B cell (primary cell): ENCODE results near the gene AMBN. TPM values are rescaled to one million over a fixed set of nuclear protein-coding genes. Genes with fewer than 3 reads are reported as not detected.

Source experiments
- ATAC-seq: fragments of 200-7000 bp; cut with Tn5 transposase; one replicate; pipeline ENCODE4 v1.10.0; 2021; ENCODE audit warnings: low read depth, mild to moderate bottlenecking, moderate number of reproducible peaks, moderate library complexity
- CTCF ChIA-PET: fragments of 350-600 bp; sonication (Branson Sonifier 250); formaldehyde crosslinking; loops from one replicate; lab custom pipeline; 2021; ENCODE audit warnings: antibody characterized with exemption, inconsistent platforms; lab: Charles Lee
- POLR2A ChIA-PET: fragments of 350-600 bp; sonication (Branson Sonifier 250); formaldehyde crosslinking; loops from one replicate; lab custom pipeline; 2021; ENCODE audit warnings: antibody characterized with exemption; lab: Charles Lee
- DNase-seq: peaks from one replicate; pipeline ENCODE4 v3.0.0; 2013
- H2AFZ ChIP-seq: 2 replicates; pipeline ENCODE4 v1.6.1; 2012; ENCODE audit warnings: mild to moderate bottlenecking, low read depth, low read length; ENCODE audit not compliant: insufficient read depth, poor library complexity, severe bottlenecking
- H3K27ac ChIP-seq, 2 donors: 1 replicate in 1 of 2; 2 replicates in 1 of 2; pipeline ENCODE4 v1.5.1; 2012 to 2013; ENCODE audit warnings: low read length in 2 of 2, mild to moderate bottlenecking in 2 of 2, moderate library complexity in 1 of 2
- H3K27me3 ChIP-seq, 4 experiments: fragments of 200-600 bp in 1 of 4; sonication (generic) in 1 of 4; replicated peaks in 1 of 4; 1 replicate in 2 of 4; 2 replicates in 2 of 4; pipeline versions ENCODE4 v1.6.1 to v1.7.0; 2013 to 2016; ENCODE audit warnings: low read length in 3 of 4, mild to moderate bottlenecking in 2 of 4, mixed read lengths in 1 of 4, moderate library complexity in 1 of 4; ENCODE audit not compliant: insufficient read depth in 4 of 4, control insufficient read depth in 3 of 4; ENCODE audit errors: control extremely low read depth in 1 of 4
- H3K36me3 ChIP-seq, 2 experiments: replicated peaks in 1 of 2; 1 replicate in 1 of 2; 2 replicates in 1 of 2; pipeline versions ENCODE4 v1.6.1 to v1.7.1; 2013; ENCODE audit warnings: low read length in 1 of 2; ENCODE audit not compliant: insufficient read depth in 2 of 2, control insufficient read depth in 1 of 2; ENCODE audit errors: control extremely low read depth in 1 of 2, extremely low read depth in 1 of 2
- H3K4me1 ChIP-seq, 2 donors: fragments of 200-600 bp in 1 of 2; sonication (generic) in 1 of 2; 1 replicate in 1 of 2; 2 replicates in 1 of 2; pipeline versions ENCODE4 v1.5.1 to v1.6.1; 2013 to 2017; ENCODE audit warnings: low read length in 2 of 2; ENCODE audit not compliant: control insufficient read depth in 2 of 2, insufficient read depth in 2 of 2
- H3K4me2 ChIP-seq: replicated peaks from 2 replicates; pipeline ENCODE3; 2012; ENCODE audit warnings: mild to moderate bottlenecking, low read depth, low read length; ENCODE audit not compliant: poor library complexity, severe bottlenecking
- H3K4me3 ChIP-seq, 5 experiments: fragments of 200-600 bp in 1 of 5; sonication (generic) in 1 of 5; 1 replicate in 3 of 5; 2 replicates in 2 of 5; pipeline versions ENCODE4 v1.5.1 to v1.7.0; 2011 to 2016; ENCODE audit warnings: low read length in 4 of 5, mild to moderate bottlenecking in 4 of 5, low read depth in 2 of 5, control low read depth in 1 of 5, moderate library complexity in 1 of 5; ENCODE audit not compliant: insufficient read depth in 1 of 5; ENCODE audit errors: control extremely low read depth in 1 of 5, extremely low read depth in 1 of 5
- H3K79me2 ChIP-seq: fragments of 200-600 bp; sonication (generic); one replicate; pipeline ENCODE4 v1.6.0; 2016; ENCODE audit warnings: low read length; ENCODE audit not compliant: control insufficient read depth, insufficient read depth
- H3K9ac ChIP-seq: fragments of 200-600 bp; sonication (generic); 2 replicates; pipeline ENCODE4 v1.6.1; 2017; ENCODE audit warnings: mild to moderate bottlenecking, low read length, moderate library complexity
- H3K9me3 ChIP-seq, 3 donors: one replicate each; pipeline versions ENCODE4 v1.6.1 to v1.7.1; 2013; ENCODE audit warnings: low read length in 2 of 3; ENCODE audit not compliant: control insufficient read depth in 2 of 3, insufficient read depth in 1 of 3; ENCODE audit errors: control extremely low read depth in 1 of 3
- H4K20me1 ChIP-seq: 2 replicates; pipeline ENCODE4 v1.6.0; 2012; ENCODE audit warnings: mild to moderate bottlenecking, low read length; ENCODE audit not compliant: insufficient read depth, control insufficient read depth, poor library complexity, severe bottlenecking
- H3K27ac Mint-ChIP-seq: one replicate; pipeline ENCODE4 v1.8.0; 2021; ENCODE audit warnings: mixed read lengths
- H3K27me3 Mint-ChIP-seq: one replicate; pipeline ENCODE4 v1.8.0; 2021; ENCODE audit warnings: mixed read lengths
- H3K4me1 Mint-ChIP-seq: one replicate; pipeline ENCODE4 v1.8.0; 2021; ENCODE audit warnings: mixed read lengths
- H3K4me3 Mint-ChIP-seq: one replicate; pipeline ENCODE4 v1.8.0; 2021; ENCODE audit warnings: mixed read lengths
- H3K9me3 Mint-ChIP-seq: one replicate; pipeline ENCODE4 v1.8.0; 2022; ENCODE audit warnings: mixed read lengths; ENCODE audit not compliant: insufficient read depth
- CTCF ChIP-seq: fragments of 200-600 bp; IDR thresholded peaks from one replicate; pipeline ENCODE4 v1.8.0; 2022; ENCODE audit warnings: antibody characterized with exemption, mild to moderate bottlenecking
- EZH2 ChIP-seq: IDR thresholded peaks from 2 replicates; pipeline ENCODE4 v1.6.1; 2012; ENCODE audit warnings: borderline replicate concordance, low read depth, mild to moderate bottlenecking, moderate library complexity, low read length; ENCODE audit not compliant: insufficient read depth, poor library complexity, severe bottlenecking
- WGBS: methylation state at CpG from one replicate; pipeline ENCODE4 v1.1.5; 2013; ENCODE audit warnings: missing lambda C conversion rate; ENCODE audit not compliant: insufficient coverage; 5-methylcytosine and 5-hydroxymethylcytosine counted together
- intact Hi-C: fragments of 100-400 bp; cut with micrococcal nuclease; formaldehyde crosslinking; loops from one replicate; pipeline ENCODE4 v1.10.0; 2022
- polyA plus RNA-seq: library from polyadenylated mRNA; depleted of rRNA; stranded (reverse); fragments of >200 nt; gene quantifications from 2 replicates; pipeline ENCODE4 v1.2.3, GENCODE V29; 2012
- total RNA-seq, 2 donors: library from RNA; stranded (reverse); fragments of 120-200 nt in 1 of 2; gene quantifications; 1 replicate in 1 of 2; 2 replicates in 1 of 2; pipeline versions ENCODE4 v1.2.3 to v1.2.4, GENCODE V29; 2013 to 2022

The AMBN gene
- total and polyA plus RNA-seq, 2 donors (not counting 1 experiment from before 2014, with no cell fraction given) = not detected

GRCh38 chr4:70600977-70601376 lies 8.9 kb downstream of the AMBN start:
- no peak for TF ChIP-seq EZH2
- TF ChIP-seq CTCF = no peak
- no peaks in the 10 kb centered on the region for H4K20me1 ChIP-seq
- peaks cover 0 to 3% of the 10 kb centered on the region in 2 donors for H3K4me1 ChIP-seq
- no peak overlapping the region for H3K27ac ChIP-seq
- Mint-ChIP-seq H3K27ac (no peak overlapping the region), H3K4me3 (no peak overlapping the region), H3K9me3 (no peaks in the 10 kb centered on the region), H3K27me3 (no peaks in the 10 kb centered on the region), H3K4me1 (no peaks in the 10 kb centered on the region)
- no peaks in the 10 kb centered on the region for H3K9me3 ChIP-seq
- no peaks in the 10 kb centered on the region for H3K36me3 ChIP-seq
- no peak overlapping the region for H2AFZ ChIP-seq
- H3K27me3 ChIP-seq = no peaks in the 10 kb centered on the region
- intact Hi-C loops = loop anchor here (5.0 kb wide), 2 partner anchors 406 to 1866 kb away; no protein-coding TSS in a partner anchor
- POLR2A ChIA-PET = no interaction called here
- ATAC-seq (no peak), DNase-seq (no peak)
- H3K79me2 ChIP-seq = no peaks in the 10 kb centered on the region
- H3K4me2 ChIP-seq = no peak overlapping the region
- H3K4me3 ChIP-seq = no peak overlapping the region
- WGBS = 100% methylated on average over 2 of the region's 5 CpGs
- H3K9ac ChIP-seq = no peak overlapping the region
- CTCF ChIA-PET = interaction anchor here (0.7 to 3.4 kb wide), 11 partner anchors 15 to 1717 kb away, joined by 3 to 31 read pairs (median 3); no protein-coding TSS in a partner anchor

GRCh38 chr4:70601422-70602039 lies 9.5 kb downstream of the AMBN start:
- TF ChIP-seq CTCF (peak; percentile 90), EZH2 (no peak)
- ATAC-seq (peak; percentile 77), DNase-seq (peak; percentile 78)
- Histone ChIP-seq H3K4me3 (no peak overlapping the region), H2AFZ (no peak overlapping the region), H3K36me3 (no peaks in the 10 kb centered on the region), H4K20me1 (no peaks in the 10 kb centered on the region), H3K79me2 (no peaks in the 10 kb centered on the region), H3K27me3 (no peaks in the 10 kb centered on the region), H3K4me2 (peak overlapping the region; percentile 17), H3K9ac (no peak overlapping the region), H3K27ac (no peak overlapping the region), H3K9me3 (no peaks in the 10 kb centered on the region), H3K4me1 (peaks cover 0 to 3% of the 10 kb centered on the region in 2 donors)
- Mint-ChIP-seq H3K9me3 (no peaks in the 10 kb centered on the region), H3K27me3 (no peaks in the 10 kb centered on the region), H3K4me1 (no peaks in the 10 kb centered on the region), H3K4me3 (no peak overlapping the region), H3K27ac (no peak overlapping the region)
- WGBS = no CpG with 5 or more reads among the region's 5 CpGs
- ChIA-PET CTCF (interaction anchor here (0.5 to 3.4 kb wide), 13 partner anchors 15 to 1717 kb away, joined by 3 to 31 read pairs (median 3); no protein-coding TSS in a partner anchor), POLR2A (no interaction called here)
- intact Hi-C loops = loop anchor here (5.0 kb wide), 2 partner anchors 406 to 1866 kb away; no protein-coding TSS in a partner anchor
